HG03460 (cell line): ENCODE data around the gene ARMC8.

Experiments used
- ATAC-seq: cut with Tn5 transposase; IDR thresholded peaks from one replicate; pipeline ENCODE4 v1.9.1; 2021; ENCODE audit not compliant: unreplicated experiment

Gene ARMC8

DNA sequence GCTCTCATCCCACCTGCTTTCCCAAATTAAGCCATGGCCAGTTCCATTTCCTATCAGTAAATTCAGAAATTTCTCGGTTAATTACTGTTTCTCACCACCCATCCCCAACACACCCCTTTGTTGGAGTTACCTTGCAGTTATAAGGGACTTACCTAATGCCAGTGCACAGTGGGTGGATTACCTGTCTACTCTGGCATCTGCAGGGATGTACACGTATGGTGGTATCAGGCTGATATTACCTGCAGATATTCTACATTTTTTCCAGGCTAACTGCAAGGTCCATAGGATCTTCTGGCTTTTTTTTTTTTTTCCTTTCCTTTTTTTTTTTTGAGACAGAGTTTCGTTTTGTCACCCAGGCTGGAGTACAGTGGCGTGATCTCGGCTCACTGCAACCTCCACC is 153.4 kb downstream of the ARMC8 start:
- ATAC-seq: no peak

DNA sequence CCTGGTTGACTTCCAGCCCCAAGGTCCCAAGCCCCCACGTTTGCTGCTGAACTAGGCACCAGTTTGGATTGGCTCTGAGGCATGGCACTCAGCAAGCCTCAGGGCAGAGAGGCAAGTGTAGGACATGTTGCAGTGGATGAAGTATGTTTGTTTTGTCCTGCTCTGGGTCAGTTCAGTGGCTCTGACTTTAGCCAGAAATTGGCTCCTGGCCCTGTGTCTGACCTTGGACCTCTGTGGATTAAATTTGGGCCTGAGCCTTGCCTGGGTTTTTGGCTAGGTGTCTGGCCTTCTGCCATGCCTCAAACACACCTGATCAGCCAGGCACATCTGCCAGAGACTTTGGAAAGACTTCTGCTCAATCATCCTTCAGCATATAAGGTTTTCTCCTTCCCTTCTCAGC is 157.7 kb downstream of the ARMC8 start:
- no peak for ATAC-seq
